HG02759 (cell line): Measurements from ENCODE around the gene ATG2B.

Source experiments
- ATAC-seq: cut with Tn5 transposase; IDR thresholded peaks from one replicate; pipeline ENCODE4 v1.9.1; 2021; ENCODE audit warnings: mild to moderate bottlenecking, moderate library complexity; ENCODE audit not compliant: unreplicated experiment

The ATG2B gene

DNA sequence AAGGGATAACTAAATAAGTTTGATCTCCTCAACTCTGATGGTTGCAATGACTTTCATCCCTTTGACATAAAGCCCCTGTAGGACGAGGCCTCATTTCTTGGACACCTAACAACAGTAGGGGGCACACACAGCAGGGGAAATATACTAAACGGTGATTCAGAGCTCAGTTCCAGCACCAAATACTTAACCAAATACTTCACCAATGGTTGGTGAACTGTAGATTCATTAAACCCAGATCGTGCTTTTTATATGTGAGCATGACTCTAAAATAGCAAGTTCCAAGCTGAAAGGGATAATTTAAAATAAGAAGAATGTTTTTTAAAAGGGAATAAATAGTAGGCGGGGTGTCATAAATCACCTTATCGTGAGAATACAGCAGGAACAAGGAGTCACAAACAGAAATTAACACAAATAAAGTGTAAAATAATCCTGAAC lies 53.2 kb downstream of the ATG2B start:
- ATAC-seq = no peak

DNA sequence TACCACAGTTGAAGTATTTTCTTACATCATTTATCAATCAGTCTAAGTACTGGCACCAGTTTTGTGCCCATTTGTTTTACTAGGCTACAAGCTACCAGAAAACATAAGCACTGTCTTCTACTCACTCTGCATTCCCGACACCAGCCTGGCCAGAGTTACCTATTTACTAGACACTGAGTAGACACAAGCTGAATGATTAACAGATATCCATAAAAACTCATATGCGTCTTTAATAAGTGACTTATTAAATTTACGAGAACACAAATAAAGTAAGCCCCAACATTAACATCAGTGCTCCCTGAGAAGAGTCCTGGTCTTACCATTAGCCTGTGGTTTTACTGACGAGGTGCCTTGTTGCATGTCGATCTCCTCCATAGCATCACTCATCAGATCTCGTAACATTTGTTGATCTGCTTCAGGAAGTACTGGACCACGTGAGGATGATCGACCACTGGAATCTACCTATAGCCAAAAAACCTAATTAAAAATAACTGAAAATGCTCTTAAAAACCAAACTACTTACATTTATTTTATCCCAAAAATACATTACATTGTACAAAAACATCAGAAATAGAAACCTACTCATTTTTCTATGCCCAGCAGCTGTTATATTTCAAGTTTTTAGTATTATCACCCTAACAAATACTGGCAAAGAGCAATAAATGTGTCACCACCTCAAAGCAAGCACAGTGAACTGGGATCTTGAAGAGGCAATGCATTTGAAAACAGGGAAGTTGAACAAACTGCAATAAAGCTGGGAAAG lies 53.8 kb downstream of the ATG2B start:
- ATAC-seq = no peak

DNA sequence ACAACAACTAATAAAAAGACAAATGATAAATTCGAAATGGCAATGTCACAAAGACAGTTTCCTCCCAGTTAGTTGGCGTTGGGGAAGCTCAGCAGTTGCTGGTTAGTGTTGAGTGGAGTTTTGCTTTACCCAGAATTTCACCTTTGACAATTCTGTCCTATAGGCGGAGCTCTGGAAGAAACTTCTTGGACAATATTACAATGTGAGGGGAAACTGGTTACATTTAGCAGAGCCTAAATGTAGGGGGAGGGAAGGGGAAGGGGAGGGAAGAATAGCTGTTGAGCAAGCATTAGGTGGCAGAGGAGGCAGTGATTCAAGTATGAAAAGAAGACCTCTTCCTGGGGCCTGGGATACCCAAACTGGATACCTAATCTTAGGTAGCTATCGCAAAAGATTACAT lies 55.7 kb downstream of the ATG2B start:
- no peak for ATAC-seq

DNA sequence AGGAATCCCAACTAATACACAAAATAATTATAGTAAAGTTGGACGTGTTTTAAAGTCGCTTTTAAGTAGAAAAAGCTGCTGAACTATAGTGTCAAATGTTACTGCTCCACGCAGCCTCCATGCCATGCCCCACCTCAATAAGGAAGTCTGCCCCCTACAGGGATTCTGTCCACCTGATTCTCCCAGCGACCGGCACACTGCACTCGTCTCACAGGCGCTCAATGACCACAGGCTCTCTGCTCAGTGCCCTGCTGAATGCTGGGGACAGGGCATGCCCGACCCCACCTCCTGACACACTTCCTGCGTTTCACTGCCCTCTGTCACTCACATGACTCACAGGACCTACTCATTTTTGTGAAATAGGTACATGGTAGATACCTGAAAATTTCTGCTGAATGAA lies 58.2 kb downstream of the ATG2B start:
- ATAC-seq = no peak

DNA sequence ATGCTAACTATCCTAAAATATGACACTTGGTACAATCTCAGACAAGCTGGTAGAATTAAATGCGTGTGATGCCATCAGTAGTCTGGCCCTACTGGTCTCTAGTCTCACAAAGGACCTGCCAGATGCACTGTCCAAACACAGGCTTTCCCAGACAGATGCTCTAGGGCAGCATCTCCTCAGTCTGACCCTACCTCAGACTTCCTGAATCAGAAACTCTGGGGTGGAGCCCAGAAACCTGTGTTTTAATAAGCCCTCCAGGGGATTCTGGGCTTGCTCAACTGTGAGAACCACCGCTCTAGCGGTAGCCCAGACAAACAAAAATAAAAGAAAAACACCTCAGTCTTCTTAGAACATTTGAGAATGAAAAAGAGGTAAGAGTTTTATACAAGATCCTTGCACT lies 59.2 kb downstream of the ATG2B start:
- no peak for ATAC-seq

DNA sequence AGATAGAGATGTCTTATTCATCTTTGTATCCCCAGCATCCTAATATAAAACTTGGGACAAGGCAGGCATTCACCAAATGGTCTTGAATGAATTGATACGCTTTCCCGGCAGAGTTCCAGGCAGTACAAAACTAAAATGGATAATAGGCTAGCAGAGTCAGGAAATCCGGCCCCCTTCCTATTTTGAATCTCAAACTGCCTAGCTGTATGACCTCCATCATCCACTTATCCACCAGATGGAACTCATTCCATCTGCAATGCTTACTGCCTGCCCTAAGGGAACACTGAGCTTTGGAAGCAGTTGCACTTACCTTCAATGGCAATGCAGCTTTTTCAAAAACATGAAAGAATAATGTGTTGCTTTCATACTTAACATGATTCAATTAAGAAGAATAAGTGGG lies 63.7 kb downstream of the ATG2B start:
- no peak for ATAC-seq

DNA sequence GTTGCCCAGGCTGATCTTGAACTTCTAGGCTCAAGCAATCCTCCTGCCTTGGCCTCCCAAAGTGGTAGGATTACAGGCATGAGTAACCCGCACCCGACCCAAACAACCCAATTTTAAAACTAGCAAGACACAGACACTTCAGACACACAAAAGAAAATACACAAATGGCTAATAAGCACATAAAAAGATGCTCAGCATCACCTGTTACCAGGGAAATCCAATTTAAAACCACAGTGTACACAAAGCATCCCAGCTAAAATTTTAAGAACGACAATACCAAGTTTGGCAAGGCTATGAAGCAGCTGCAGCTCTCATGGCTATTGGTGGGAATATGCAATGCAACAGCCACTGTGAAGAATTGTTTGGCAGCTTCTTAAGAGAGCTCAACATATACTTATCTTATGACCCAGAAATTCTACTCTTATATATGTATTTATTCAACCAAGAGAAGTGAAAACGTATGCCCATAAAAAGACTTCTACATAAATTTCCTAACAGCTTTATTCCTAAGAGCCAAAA lies 65.1 kb downstream of the ATG2B start:
- no peak for ATAC-seq

DNA sequence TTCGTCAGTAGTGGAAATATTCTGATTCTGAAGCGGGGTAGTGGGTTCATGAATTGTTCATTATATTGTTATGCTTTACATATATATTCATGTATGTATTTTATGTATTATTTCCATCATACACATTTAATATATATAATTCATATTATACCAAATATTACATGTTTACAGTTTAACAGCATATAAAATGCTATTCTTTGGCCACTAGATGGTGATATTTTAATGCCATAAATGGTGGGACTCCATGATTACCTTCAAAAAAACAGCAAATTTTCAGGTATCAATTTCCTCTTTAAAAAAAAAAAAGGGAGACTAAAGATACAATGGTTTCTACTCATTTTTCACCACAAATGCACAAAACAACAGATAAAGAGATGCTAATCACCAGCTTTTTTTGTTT lies 66.1 kb downstream of the ATG2B start:
- no peak for ATAC-seq

DNA sequence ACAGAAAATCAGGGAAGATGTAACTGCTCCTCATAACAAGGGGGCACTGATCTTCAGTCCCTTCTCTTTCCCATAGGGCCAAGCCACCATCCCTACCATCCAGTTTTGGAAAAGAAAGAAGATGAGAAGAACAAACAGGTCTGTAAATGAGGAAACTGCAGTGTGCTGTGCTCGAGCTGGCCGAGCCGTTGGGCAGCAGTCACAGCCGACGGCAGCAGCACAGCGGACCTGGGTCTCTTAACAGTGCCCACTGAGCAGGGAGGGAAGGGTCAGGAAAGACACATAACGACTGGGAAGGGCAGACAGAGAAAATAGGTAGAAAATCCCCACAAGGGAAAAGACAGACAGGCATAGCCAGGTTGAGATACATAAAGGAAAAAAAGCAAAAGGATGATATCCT lies 68.9 kb downstream of the ATG2B start:
- ATAC-seq = no peak

DNA sequence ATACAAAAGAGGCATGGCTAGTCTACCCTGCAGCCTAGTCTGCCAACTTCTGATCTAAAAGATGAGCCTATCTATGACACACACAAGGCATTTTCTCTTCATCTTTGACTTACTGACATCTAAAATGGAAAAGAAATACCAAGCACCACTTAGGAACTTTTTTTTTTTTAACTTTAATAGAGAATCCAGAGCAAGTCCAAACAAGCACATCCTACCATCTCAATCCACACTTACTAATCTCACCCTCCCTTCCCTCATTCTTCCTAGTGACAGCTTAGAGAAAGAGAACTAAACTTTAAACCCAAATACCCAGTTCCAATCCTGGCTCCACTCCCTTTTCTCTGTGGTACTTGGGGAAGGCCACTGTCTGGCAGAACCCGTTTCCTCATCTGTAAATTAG lies 75.3 kb downstream of the ATG2B start:
- no peak for ATAC-seq

DNA sequence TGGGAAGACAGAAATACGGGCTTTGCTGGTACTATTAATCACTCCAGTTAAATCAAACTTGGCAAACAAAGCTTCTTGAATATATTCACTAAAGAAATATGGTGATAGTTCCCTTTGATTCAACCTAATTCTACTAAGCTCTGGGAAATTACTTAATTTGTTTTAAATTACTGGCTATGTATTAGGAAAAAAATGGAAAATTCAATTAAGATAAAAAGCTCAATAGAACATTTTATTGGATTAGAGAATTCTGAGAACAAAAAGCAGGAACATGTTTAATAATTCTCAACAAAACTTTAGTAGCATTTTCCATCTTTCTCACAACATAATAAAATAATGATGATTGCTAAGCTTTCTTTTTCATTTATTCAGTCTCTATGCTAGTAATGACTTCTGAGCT lies 76.9 kb downstream of the ATG2B start:
- ATAC-seq = no peak

DNA sequence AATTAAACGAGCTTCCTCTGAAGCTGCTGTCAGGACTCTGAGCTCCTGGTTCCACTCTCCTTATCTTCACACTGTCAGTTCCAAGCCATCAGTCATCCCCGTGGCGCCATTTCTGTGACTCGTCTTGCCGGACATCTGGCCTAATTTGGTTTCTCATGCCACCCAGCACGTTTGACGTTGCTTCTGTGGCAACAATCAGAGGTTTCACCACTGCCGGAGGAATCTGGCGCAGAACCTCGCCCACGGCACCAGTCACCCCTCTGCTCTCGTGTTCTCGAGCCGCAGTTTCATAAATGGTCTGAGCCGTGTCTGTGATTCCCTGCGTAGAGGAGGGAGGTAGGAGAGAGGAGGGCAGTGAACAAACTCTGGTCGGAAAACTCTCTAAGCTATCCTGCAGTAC lies 77.5 kb downstream of the ATG2B start:
- no peak for ATAC-seq

DNA sequence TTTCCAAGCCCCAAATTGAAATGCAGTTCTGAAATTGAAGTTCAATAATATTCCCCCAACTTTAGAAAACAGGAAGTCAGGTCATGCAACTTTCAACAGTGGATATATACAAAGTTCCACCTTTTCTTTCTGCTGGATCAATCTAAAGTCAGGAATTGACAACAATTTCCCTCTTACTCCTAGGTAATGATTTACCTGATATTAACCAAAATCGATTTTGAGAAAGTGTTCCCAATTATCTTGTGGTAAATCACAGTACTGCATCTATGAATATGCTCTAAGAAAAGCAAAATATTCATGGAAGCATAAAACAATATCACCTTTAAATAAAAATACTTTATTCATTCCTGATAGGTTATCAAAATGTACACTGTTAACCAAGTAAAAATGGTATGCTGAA lies 78.7 kb downstream of the ATG2B start:
- no peak for ATAC-seq

DNA sequence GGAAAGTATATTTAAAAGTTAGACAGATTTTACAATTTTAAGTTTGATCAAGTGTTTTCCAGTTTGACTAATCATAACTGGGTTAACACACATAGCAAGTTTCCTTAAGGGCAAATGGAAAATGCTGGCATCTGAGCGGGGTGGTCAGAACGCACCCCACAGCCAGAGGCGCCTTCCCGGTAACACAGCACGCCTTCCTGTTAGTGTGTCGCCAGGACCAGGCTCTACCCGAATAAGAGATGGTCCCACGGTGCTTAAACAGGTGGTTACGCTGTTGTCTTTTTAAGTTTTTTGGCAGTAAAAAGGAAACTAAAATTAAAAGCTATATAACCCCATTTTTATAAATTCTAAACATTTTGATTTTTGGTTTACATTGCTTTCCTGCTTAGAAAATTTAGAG lies 79.1 kb downstream of the ATG2B start:
- no peak for ATAC-seq

DNA sequence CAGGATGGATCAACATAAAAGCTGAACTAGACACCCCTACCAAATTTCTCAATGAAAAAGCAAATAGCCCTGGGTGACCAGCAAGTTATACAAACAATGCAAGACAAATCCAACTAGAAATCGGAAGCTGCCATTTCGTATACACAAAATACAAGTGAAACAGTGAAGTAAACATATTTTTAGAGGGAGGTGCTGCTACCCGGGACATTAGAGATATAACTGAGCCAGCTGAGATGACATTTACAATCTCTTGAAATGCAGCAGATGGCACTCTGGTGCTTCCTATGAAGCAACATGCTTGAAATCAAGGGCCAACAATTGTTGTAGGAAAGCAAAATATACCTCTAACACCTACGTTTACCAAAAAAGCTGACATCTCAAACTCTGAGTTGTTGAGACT lies 81.7 kb downstream of the ATG2B start:
- no peak for ATAC-seq

DNA sequence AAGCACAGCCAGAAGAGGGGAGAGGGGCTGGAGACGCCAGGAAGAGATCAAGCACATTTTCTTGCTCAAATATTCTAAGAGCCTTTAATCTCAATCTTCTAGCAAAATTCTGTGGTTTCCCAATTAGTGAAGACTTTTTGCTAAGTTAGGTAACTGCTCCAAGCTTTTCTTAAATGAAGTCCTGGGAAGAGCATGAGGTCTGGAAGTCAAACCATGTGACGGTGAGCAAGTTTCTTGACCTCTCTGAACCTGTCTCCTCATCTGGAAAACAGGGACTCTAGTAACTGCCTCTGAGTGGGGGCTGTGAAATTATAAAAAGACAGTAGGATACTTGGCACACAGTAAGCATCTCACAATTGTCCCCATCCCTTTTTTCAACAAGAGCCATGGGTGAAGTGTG lies 83.0 kb downstream of the ATG2B start:
- ATAC-seq = no peak

DNA sequence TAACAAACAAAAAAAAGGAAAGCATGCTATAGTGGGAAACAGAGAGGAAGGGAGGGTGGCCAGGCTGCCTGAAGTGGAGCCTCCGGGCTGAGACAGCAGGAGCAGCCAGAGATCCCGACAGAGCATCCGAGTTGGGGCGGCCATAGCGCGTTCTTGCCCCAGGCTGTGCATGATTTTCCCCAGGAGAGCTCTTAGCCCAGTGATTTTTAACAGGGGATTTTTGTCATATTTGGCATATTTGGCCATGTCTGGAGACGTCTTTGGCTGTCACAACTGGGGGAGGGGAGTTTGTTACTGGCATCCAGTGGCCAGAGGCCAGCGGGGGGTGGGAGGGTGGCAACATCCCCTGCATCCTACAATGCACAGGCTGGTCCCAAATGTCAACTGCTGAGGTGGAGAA lies 83.6 kb downstream of the ATG2B start:
- ATAC-seq = no peak

DNA sequence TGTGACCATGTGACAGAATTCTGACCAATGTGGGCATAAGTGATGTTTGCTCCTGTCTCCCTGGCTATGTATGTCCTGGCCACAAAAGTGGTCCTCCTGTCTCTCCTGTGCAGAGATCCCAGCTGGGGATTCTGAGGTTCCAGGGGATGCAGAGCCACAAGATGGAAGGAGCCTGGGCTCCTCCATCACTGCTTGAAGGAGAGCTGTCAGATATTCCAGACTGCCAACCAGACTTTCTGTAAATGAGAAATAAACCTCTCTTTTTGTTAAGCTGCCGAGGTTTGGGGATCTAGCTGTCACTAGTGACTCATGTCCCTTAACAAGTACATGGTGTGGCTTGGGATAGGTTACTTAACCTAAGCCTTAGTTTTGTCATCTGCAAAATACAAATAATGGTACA lies 85.3 kb downstream of the ATG2B start:
- no peak for ATAC-seq

DNA sequence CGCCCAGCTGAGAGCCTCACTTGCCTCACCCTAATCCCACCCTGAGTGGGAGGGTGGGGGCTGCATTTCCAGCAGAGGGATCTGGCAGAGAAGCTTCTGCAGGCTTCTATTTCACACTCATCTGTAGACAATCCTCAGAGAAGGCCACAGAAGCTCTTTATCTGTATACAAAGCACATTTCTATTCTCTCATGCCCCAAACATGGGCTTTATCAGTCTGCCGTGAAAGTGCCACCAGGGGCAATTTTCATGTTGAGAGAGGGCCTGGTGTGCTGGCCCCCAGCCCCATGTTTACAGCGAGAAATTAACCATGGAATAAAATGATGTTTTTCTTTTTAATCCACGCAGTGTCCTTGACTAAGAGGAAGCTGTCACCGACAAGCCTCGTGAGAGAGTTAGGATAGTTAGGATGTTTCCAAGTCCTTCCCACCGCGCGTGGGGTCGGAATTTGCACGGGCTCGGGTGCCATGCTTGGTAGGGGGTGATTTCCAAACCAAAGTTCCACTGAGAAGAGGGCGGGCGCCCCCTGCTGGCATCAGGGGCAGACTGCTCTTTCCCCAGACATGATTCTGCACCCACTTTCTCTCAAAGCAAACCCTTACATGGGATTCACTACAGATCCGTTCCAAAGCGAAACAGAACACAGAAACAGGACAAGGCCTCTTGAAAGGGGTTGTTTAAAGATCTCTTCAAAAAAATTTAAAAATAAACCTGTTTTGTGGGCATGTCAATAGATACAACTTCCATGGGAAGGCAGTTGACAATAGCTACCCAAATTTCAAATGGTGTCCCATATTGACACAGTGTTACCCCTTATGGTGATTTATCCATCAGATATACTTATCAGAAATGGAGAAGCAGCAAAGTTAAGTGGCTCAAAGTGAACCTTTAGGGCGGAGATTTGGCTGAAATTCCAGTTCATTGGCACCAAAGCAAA lies 87.7 kb downstream of the ATG2B start:
- ATAC-seq = peak; percentile 62

DNA sequence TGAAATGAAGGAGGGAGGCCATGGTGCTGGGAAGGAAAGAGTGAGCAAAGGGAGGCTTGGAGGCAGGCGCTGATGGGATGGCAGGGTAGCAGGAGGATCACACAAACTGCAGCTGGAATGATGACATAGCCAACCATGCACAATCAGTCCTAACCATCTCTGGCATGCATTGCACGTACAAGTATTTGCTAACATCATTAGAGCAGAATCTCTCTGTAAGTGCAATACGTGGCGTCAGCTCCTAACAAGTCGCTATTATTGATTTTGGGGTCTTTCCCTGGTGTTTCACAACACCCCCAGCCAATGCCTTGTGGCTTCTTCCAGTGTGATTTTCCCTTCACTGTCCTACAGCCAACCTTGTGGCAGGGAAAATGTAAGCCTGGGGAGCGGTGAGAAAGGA lies 88.6 kb downstream of the ATG2B start:
- no peak for ATAC-seq

DNA sequence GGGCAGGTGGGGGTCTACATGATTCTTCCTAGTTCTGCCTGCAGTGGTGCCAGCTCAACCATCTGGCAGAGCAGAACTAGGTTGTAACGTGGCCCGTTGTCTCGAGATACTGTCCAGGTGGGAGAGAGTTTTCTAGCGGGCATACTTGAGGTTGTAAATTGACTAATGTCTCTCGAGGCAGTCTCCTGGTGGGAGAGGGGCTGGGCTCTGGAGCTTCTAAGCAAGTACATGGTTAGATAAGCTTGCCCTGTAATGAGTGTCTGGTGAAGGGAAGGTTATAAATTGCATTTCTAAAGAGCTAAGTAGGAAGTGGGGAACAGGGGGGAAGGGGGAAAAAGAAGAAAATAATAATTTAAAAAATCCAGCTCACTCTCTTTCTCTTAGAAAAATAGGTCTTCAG lies 89.0 kb downstream of the ATG2B start:
- ATAC-seq = no peak

DNA sequence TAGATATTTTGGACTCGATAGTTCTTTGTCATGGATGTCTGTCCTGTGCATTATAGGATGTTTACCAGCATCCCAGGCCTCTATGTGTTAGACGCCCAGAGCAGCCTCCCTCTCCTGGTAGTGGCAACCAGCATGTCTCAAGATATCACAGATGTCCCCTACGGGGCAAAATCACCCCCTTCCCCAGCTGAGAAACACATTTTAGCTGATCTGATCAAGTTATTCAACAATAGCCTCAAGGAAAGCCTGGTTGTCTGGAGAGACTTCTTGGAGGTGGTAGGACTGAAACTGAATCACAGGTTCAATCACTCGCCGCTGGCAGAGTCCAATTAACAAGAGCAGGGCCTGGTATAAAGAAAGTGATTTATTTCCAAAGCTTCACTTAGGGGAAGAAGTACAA lies 89.5 kb downstream of the ATG2B start:
- ATAC-seq = no peak
